ENCODE measurements around the gene B3GALT4. TPM values are rescaled to one million over a fixed set of nuclear protein-coding genes. Genes with fewer than 3 reads are reported as not detected.

The B3GALT4 gene
- total and polyA plus RNA-seq, 2 donors (not counting 1 experiment from before 2014, with no cell fraction given) = 10.2 to 44.1 TPM

- Histone ChIP-seq H3K36me3 (replicated peaks in 1 of 2; ENCODE audit: control extremely low read depth in 1 of 2, control insufficient read depth in 1 of 2, extremely low read depth in 1 of 2, insufficient read depth in 2 of 2, low read length in 1 of 2) (peaks cover 0 to 9% of the 10 kb centered on the region in 2 experiments), H4K20me1 (ENCODE audit: control insufficient read depth, insufficient read depth, low read length, poor library complexity, severe bottlenecking) (no peaks in the 10 kb centered on the region), H3K9ac (ENCODE audit: low read length) (no peak overlapping the region), H3K4me3 (ENCODE audit: control extremely low read depth in 1 of 5, extremely low read depth in 1 of 5, insufficient read depth in 1 of 5, low read depth in 2 of 5, low read length in 4 of 5) (no peak overlapping the region), H2AFZ (ENCODE audit: insufficient read depth, low read depth, low read length, poor library complexity, severe bottlenecking) (no peak overlapping the region), H3K27ac (ENCODE audit: low read length in 2 of 2) (no peak overlapping the region), H3K4me2 (replicated peaks; ENCODE audit: low read depth, low read length, poor library complexity, severe bottlenecking) (no peak overlapping the region), H3K9me3 (ENCODE audit: control extremely low read depth in 1 of 3, control insufficient read depth in 2 of 3, insufficient read depth in 1 of 3, low read length in 2 of 3) (no peaks in the 10 kb centered on the region), H3K4me1 (ENCODE audit: control insufficient read depth in 2 of 2, insufficient read depth in 2 of 2, low read length in 2 of 2) (peaks cover 12 to 23% of the 10 kb centered on the region in 2 donors), H3K27me3 (replicated peaks in 1 of 4; ENCODE audit: control extremely low read depth in 1 of 4, control insufficient read depth in 3 of 4, insufficient read depth in 4 of 4, low read length in 3 of 4) (no peaks in the 10 kb centered on the region), H3K79me2 (ENCODE audit: control insufficient read depth, insufficient read depth, low read length) (peaks cover 9% of the 10 kb centered on the region)
- H3K9me3 Mint-ChIP-seq (ENCODE audit: insufficient read depth) = no peaks in the 10 kb centered on the region
- TF ChIP-seq CTCF (IDR thresholded peaks at IDR 0.05) (no peak), EZH2 (IDR thresholded peaks at IDR 0.05; ENCODE audit: borderline replicate concordance, insufficient read depth, low read depth, low read length, poor library complexity, severe bottlenecking) (no peak)
- no peak overlapping the region for H3K4me3 Mint-ChIP-seq
- DNase-seq = no peak
- ChIA-PET CTCF (interaction anchor here (0.7 kb wide), 1 partner anchor 1363 kb away, joined by 3 read pairs; no protein-coding TSS in a partner anchor), POLR2A (no interaction called here)
- intact Hi-C loops (cut with micrococcal nuclease) = no loop called here
- H3K27me3 Mint-ChIP-seq = no peaks in the 10 kb centered on the region
- H3K4me1 Mint-ChIP-seq = peaks cover 31% of the 10 kb centered on the region
- no peak for ATAC-seq (ENCODE audit: low read depth)
- H3K27ac Mint-ChIP-seq = no peak overlapping the region
Measured at GRCh38 chr6:33252759-33253158, 24.2 kb upstream of the B3GALT4 start.

GRCh38 chr6:33254591-33254990, 22.3 kb upstream of the B3GALT4 start:
- no peak for ATAC-seq (ENCODE audit: low read depth)

More at GRCh38 chr6:33254591-33254990, 22.3 kb upstream of the B3GALT4 start:
- Histone ChIP-seq H3K4me3 (ENCODE audit: control extremely low read depth in 1 of 5, extremely low read depth in 1 of 5, insufficient read depth in 1 of 5, low read depth in 2 of 5, low read length in 4 of 5) (no peak overlapping the region), H3K9ac (ENCODE audit: low read length) (no peak overlapping the region), H3K36me3 (replicated peaks in 1 of 2; ENCODE audit: control extremely low read depth in 1 of 2, control insufficient read depth in 1 of 2, extremely low read depth in 1 of 2, insufficient read depth in 2 of 2, low read length in 1 of 2) (peaks cover 1 to 14% of the 10 kb centered on the region in 2 experiments), H3K27ac (ENCODE audit: low read length in 2 of 2) (no peak overlapping the region), H3K4me2 (replicated peaks; ENCODE audit: low read depth, low read length, poor library complexity, severe bottlenecking) (no peak overlapping the region), H3K4me1 (ENCODE audit: control insufficient read depth in 2 of 2, insufficient read depth in 2 of 2, low read length in 2 of 2) (peaks cover 8 to 10% of the 10 kb centered on the region in 2 donors), H4K20me1 (ENCODE audit: control insufficient read depth, insufficient read depth, low read length, poor library complexity, severe bottlenecking) (no peaks in the 10 kb centered on the region), H3K27me3 (replicated peaks in 1 of 4; ENCODE audit: control extremely low read depth in 1 of 4, control insufficient read depth in 3 of 4, insufficient read depth in 4 of 4, low read length in 3 of 4) (no peaks in the 10 kb centered on the region), H3K9me3 (ENCODE audit: control extremely low read depth in 1 of 3, control insufficient read depth in 2 of 3, insufficient read depth in 1 of 3, low read length in 2 of 3) (no peaks in the 10 kb centered on the region), H3K79me2 (ENCODE audit: control insufficient read depth, insufficient read depth, low read length) (peaks cover 9% of the 10 kb centered on the region), H2AFZ (ENCODE audit: insufficient read depth, low read depth, low read length, poor library complexity, severe bottlenecking) (no peak overlapping the region)
- H3K9me3 Mint-ChIP-seq (ENCODE audit: insufficient read depth) = no peaks in the 10 kb centered on the region
- no peak overlapping the region for H3K4me3 Mint-ChIP-seq
- ChIA-PET CTCF (interaction anchor here (0.7 to 0.8 kb wide), 2 partner anchors 10 to 396 kb away, joined by 3 read pairs; no protein-coding TSS in a partner anchor), POLR2A (interaction anchor here (1.2 kb wide), 1 partner anchor 17 kb away, joined by 3 read pairs; no protein-coding TSS in a partner anchor)
- no peak overlapping the region for H3K27ac Mint-ChIP-seq
- TF ChIP-seq CTCF (IDR thresholded peaks at IDR 0.05) (no peak), EZH2 (IDR thresholded peaks at IDR 0.05; ENCODE audit: borderline replicate concordance, insufficient read depth, low read depth, low read length, poor library complexity, severe bottlenecking) (no peak)
- WGBS (ENCODE audit: insufficient coverage) = no CpG with 5 or more reads among the region's 4 CpGs
- H3K27me3 Mint-ChIP-seq = no peaks in the 10 kb centered on the region
- no peak for DNase-seq
- H3K4me1 Mint-ChIP-seq = peaks cover 18% of the 10 kb centered on the region
- intact Hi-C loops (cut with micrococcal nuclease) = no loop called here

Measured in B cell (primary cell).